Spleen (tissue), 11 donors: Measurements from ENCODE around the gene PLCG2. TPM values are rescaled to one million over a fixed set of nuclear protein-coding genes. Genes with fewer than 3 reads are reported as not detected.

Experiments
- DNase-seq: peaks from one replicate; pipeline ENCODE4 v3.0.0-alpha.2; 2020
- H3K27ac ChIP-seq, 8 donors: fragments of 200-600 bp; sonication (generic) in 7 of 8; 1 replicate in 4 of 8; 2 replicates in 4 of 8; pipeline versions ENCODE4 v1.5.0 to v1.8.0; 2016 to 2021; ENCODE audit warnings: inconsistent platforms in 4 of 8, mild to moderate bottlenecking in 4 of 8, moderate library complexity in 1 of 8
- H3K27me3 ChIP-seq, 7 donors: fragments of 200-600 bp; sonication (generic) in 6 of 7; replicated peaks in 1 of 7; 1 replicate in 4 of 7; 2 replicates in 3 of 7; pipeline versions ENCODE4 v1.5.0 to v1.8.0; 2016 to 2021; ENCODE audit warnings: inconsistent platforms in 3 of 7, mild to moderate bottlenecking in 1 of 7
- H3K36me3 ChIP-seq, 6 donors: fragments of 200-600 bp; sonication (generic) in 5 of 6; 1 replicate in 4 of 6; 2 replicates in 2 of 6; pipeline versions ENCODE4 v1.5.0 to v1.8.0; 2016 to 2021; ENCODE audit warnings: inconsistent platforms in 2 of 6
- H3K4me1 ChIP-seq, 6 donors: fragments of 200-600 bp; sonication (generic) in 5 of 6; 1 replicate in 3 of 6; 2 replicates in 3 of 6; pipeline versions ENCODE4 v1.5.0 to v1.8.0; 2016 to 2021; ENCODE audit warnings: inconsistent platforms in 3 of 6
- H3K4me3 ChIP-seq, 8 donors: fragments of 200-600 bp; sonication (generic) in 7 of 8; 1 replicate in 4 of 8; 2 replicates in 4 of 8; pipeline versions ENCODE4 v1.5.0 to v1.8.0; 2016 to 2021; ENCODE audit warnings: inconsistent platforms in 4 of 8, mild to moderate bottlenecking in 4 of 8, moderate library complexity in 2 of 8
- H3K9me3 ChIP-seq, 8 donors: fragments of 200-600 bp; sonication (generic) in 7 of 8; 1 replicate in 4 of 8; 2 replicates in 4 of 8; pipeline versions ENCODE4 v1.5.0 to v1.8.0; 2016 to 2021; ENCODE audit warnings: inconsistent platforms in 4 of 8
- POLR2A ChIP-seq, 3 donors: fragments of 450-650 bp; IDR thresholded peaks; one replicate each; pipeline ENCODE4 v1.5.1; 2017; ENCODE audit warnings: antibody characterized with exemption in 3 of 3, mild to moderate bottlenecking in 1 of 3
- POLR2AphosphoS5 ChIP-seq, 3 donors: sonication (generic); formaldehyde crosslinking; IDR thresholded peaks; one replicate each; pipeline ENCODE4 v1.5.1; 2017; ENCODE audit warnings: antibody characterized with exemption in 3 of 3
- WGBS, 5 donors: extraction: QIAGEN DNeasy Blood & Tissue Kit in 3 of 5; methylation state at CpG; one replicate each; pipeline versions ENCODE4 v1.1.5 to v1.1.7; 2013 to 2018; 5-methylcytosine and 5-hydroxymethylcytosine counted together
- intact Hi-C: fragments of 100-400 bp; cut with DNase I; formaldehyde crosslinking; loops from one replicate; pipeline ENCODE4 v1.15.0; 2023; ENCODE audit warnings: low total_unique reads
- polyA plus RNA-seq, 3 donors: library from polyadenylated mRNA; stranded (reverse); fragments of 200-250 nt; gene quantifications; one replicate each; pipeline ENCODE4 v1.2.1, GENCODE V29; 2013
- total RNA-seq, 7 donors: library from RNA; depleted of rRNA in 3 of 7; stranded (reverse); fragments of >200 nt in 3 of 7; fragmentation: NEBNext Ultra II Directional in 4 of 7; extraction: Animal tissue kit (Norgen Biotek cat#: 25700) in 4 of 7; gene quantifications; one replicate each; pipeline versions ENCODE4 v1.1.0 to v1.2.1, GENCODE V29; 2016 to 2021
- TF ChIP-seq, protein P1 (sequence below), 11 experiments: fragments of 200-600 bp in 7 of 11; fragments of 450-650 bp in 4 of 11; sonication (generic) in 4 of 11; IDR thresholded peaks in 8 of 11; conservative IDR thresholded peaks in 3 of 11; 1 replicate in 7 of 11; 2 replicates in 4 of 11; pipeline versions ENCODE4 v1.4.0 to v1.8.0; 2016 to 2021; ENCODE audit warnings: antibody characterized with exemption in 11 of 11, inconsistent platforms in 4 of 11, mild to moderate bottlenecking in 1 of 11
- donor health status: healthy with polysubstance abuse.
- donor health status: DM: no; HTN: no; CAD: no; lungs with moderate emphysema.
- donor health status: DM: no; HTN: no; CAD: no.
- donor health status: Bipolar disorder and iron deficiency.
- donor health status: healthy.
- donor health status: DM: no; HTN: no; CAD: no.
- donor health status: DM: yes; HTN: yes; CAD: no.

PLCG2 gene
- total and polyA plus RNA-seq, 10 donors, result 57.1 to 277 (median 145) TPM

DNA sequence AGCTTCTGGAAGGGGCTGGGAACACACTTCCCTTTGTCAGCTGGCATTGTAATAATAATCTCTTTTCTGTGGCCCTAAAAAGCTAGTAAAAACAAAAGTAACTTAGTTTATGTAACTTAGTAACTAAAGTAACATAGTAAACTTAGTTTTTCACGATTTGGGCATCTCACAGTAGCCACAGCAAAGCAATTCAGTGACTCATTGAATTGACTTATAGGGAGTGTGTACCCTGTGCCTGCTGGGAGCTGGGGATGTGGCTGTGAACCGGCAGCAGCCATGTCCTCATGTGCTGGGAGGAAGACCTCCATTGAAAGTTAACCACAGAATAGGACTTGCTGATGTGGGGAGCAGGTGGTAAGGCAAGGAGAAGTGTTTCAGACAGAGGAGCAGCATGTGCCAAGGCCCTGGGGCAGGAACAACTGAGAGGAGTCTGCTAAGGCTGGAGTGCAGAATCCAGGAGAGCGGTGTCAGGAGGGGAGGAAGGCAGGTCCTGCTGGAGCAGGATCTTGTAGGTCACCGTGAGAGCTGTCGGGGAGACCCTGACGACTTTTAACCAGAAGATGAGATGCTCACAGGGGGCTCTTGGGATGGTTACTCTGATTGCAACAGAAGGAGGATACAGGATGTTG, 112.8 kb downstream of the PLCG2 start:
- intact Hi-C loops, result no loop called here
- Histone ChIP-seq H3K27me3 (no peaks in the 10 kb centered on the region), H3K4me1 (peaks cover 0 to 8% (median 0%) of the 10 kb centered on the region in 6 donors), H3K9me3 (no peaks in the 10 kb centered on the region), H3K36me3 (peaks cover 0 to 100% (median 64%) of the 10 kb centered on the region in 6 donors), H3K4me3 (no peak overlapping the region), H3K27ac (no peak overlapping the region)
- DNase-seq, result no peak
- TF ChIP-seq POLR2A (IDR thresholded peaks at IDR 0.05), result no peak
- WGBS, 5 donors, result 87 to 94% (median 90%) methylated on average over 6 of the region's 6 CpGs

DNA sequence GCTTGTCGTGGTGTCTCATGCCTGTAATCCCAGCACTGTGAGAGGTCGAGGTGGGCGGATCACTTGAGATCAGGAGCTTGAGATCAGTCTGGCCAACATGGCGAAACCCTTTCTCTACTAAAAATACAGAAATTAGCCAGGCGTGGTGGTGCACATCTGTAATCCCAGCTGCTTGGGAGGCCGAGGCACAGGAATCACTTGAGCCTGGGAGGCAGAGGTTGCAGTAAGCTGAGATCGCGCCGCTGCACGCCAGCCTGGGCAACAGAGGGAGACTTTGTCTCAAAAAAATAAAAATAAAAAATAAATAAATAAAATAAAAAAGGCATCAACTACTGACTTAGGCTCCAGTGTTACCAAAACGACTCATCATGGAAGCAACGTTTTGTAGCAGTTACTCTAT, 115.5 kb downstream of the PLCG2 start:
- intact Hi-C loops, result no loop called here
- Histone ChIP-seq H3K36me3 (peaks cover 0 to 100% (median 74%) of the 10 kb centered on the region in 6 donors), H3K4me3 (no peak overlapping the region), H3K27me3 (no peaks in the 10 kb centered on the region), H3K4me1 (peaks cover 0 to 8% (median 0%) of the 10 kb centered on the region in 6 donors), H3K27ac (no peak overlapping the region), H3K9me3 (no peaks in the 10 kb centered on the region)
- TF ChIP-seq, protein P1, sequence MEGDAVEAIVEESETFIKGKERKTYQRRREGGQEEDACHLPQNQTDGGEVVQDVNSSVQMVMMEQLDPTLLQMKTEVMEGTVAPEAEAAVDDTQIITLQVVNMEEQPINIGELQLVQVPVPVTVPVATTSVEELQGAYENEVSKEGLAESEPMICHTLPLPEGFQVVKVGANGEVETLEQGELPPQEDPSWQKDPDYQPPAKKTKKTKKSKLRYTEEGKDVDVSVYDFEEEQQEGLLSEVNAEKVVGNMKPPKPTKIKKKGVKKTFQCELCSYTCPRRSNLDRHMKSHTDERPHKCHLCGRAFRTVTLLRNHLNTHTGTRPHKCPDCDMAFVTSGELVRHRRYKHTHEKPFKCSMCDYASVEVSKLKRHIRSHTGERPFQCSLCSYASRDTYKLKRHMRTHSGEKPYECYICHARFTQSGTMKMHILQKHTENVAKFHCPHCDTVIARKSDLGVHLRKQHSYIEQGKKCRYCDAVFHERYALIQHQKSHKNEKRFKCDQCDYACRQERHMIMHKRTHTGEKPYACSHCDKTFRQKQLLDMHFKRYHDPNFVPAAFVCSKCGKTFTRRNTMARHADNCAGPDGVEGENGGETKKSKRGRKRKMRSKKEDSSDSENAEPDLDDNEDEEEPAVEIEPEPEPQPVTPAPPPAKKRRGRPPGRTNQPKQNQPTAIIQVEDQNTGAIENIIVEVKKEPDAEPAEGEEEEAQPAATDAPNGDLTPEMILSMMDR (IDR thresholded peaks at IDR 0.05 in 8 of 11, conservative IDR thresholded peaks at IDR 0.05 in 3 of 11), result no peak
- no peak for TF ChIP-seq POLR2AphosphoS5 (IDR thresholded peaks at IDR 0.05)
- TF ChIP-seq POLR2A (IDR thresholded peaks at IDR 0.05), result no peak
- 91 to 97% (median 94%) methylated on average over 12 of the region's 12 CpGs for WGBS, 5 donors
- no peak for DNase-seq

DNA sequence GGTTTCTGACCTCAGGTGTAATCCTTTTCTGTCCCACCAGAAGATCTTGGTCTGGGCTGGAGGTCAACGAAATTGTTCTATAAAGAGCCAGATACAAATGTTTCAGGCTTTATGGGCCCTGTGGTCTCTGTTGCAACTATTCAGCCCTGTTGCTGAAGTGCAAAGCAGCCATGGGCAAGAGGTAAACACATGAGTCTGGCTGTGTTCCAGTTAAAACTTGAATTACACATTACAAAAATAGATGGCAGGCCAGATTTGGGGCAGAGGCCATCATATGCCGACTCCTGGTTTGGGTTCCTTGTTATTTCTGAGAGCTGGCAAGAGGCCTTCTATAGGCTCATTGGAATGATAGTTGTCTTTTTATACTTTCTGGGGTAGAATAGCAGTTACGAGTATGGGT, 117.8 kb downstream of the PLCG2 start:
- Histone ChIP-seq H3K27ac (no peak overlapping the region), H3K4me3 (no peak overlapping the region), H3K4me1 (peaks cover 0 to 8% (median 1%) of the 10 kb centered on the region in 6 donors), H3K36me3 (peaks cover 0 to 100% (median 84%) of the 10 kb centered on the region in 6 donors), H3K9me3 (no peaks in the 10 kb centered on the region), H3K27me3 (no peaks in the 10 kb centered on the region)
- 82 to 94% (median 89%) methylated on average over 3 of the region's 3 CpGs for WGBS, 5 donors
- no peak for DNase-seq
- intact Hi-C loops, result no loop called here
- TF ChIP-seq POLR2AphosphoS5 (IDR thresholded peaks at IDR 0.05), result no peak
- TF ChIP-seq, protein P1 (IDR thresholded peaks at IDR 0.05 in 8 of 11, conservative IDR thresholded peaks at IDR 0.05 in 3 of 11), result no peak
- TF ChIP-seq POLR2A (IDR thresholded peaks at IDR 0.05), result no peak

GRCh38 chr16:81899601-81900000, 120.5 kb downstream of the PLCG2 start:
- Histone ChIP-seq H3K27me3 (no peaks in the 10 kb centered on the region), H3K36me3 (peaks cover 0 to 100% (median 83%) of the 10 kb centered on the region in 6 donors), H3K4me1 (peaks cover 0 to 8% (median 1%) of the 10 kb centered on the region in 6 donors), H3K4me3 (no peak overlapping the region), H3K27ac (no peak overlapping the region), H3K9me3 (no peaks in the 10 kb centered on the region)
- DNase-seq, result no peak
- TF ChIP-seq POLR2AphosphoS5 (IDR thresholded peaks at IDR 0.05) (no peak), POLR2A (IDR thresholded peaks at IDR 0.05) (no peak)
- TF ChIP-seq, protein P1 (IDR thresholded peaks at IDR 0.05 in 8 of 11, conservative IDR thresholded peaks at IDR 0.05 in 3 of 11), result no peak
- intact Hi-C loops, result no loop called here
- 92 to 97% (median 94%) methylated on average over 6 of the region's 6 CpGs for WGBS, 5 donors
